GM19467 (cell line): ENCODE results near the gene KRT3.
"Not testable (repeated sequence)": the region's sequence is repeated elsewhere in the genome, so short reads cannot be mapped to it uniquely, and the experiment has no call there.

Source experiments
- ATAC-seq: cut with Tn5 transposase; IDR thresholded peaks from one replicate; pipeline ENCODE4 v1.9.1; 2021; ENCODE audit warnings: mild to moderate bottlenecking, moderate library complexity; ENCODE audit not compliant: unreplicated experiment

The KRT3 gene

DNA sequence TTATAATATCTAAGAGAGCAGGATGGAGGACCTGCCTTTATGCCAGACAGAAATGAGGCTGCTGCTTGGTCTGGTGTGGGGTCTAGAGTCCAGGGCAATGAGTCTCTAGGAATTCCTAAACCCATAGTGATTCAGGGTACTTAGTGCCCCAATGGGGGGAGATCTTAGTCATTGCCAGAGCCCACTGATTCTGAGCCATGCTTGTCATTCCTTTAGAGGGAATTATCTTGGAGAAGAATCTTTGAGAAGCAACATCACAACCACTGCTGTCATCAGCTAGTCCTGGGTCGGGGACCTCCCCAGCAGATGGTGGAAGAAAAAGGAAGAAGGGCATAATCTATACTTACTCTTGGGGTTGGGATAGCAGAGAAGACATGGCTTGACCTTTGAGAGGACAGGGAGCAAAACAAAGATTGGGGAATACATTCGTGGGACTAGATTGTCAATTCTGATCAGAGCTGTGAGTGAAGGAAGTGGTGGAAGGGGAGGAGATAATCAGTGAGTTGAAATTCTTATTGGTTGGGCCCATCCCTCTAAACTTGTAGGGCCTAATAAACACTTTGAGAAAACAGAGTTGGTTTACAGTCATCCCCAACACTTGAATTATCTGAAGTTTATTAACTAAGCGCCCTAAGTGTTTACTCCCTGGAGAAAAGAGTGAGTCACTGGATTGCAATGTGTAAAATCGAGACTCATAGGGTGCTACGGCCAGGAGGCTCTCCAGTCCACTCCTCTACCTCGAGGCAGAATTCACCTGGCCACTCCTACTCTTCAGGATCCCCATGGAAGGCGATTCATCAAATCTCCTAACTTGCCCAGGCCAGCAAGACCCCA lies 3.0 kb upstream of the KRT3 start:
- no peak for ATAC-seq

DNA sequence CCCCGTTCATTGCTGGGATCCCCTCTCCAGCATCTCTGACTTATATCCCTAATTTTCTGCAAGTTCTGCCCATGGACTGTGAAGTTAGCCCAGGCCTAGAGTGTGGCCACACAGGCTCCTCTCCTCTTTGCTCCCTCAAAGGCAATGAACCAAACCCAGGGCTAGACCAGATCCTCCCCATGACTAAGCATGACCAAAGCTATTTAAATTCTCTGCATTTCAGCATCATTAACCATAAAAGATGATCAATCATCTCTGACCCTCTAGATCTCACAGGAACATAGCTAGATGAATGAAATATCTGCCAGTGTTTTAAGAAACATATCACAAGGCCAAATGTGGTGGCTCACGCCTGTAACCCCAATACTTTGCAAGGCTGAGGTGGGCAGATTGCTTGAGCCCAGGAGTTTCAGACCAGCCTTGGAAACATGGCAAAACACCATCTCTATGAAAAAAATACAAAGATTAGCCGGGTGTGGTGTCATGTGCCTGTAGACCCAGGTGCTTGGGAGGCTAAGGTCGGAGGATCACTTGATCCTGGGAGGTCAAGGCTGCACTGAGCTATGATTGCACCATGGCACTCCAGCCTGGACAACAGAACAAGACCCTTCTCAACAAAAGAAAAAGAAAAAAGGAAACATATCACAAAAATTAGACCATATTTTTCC lies 2.2 kb upstream of the KRT3 start:
- ATAC-seq = no peak

DNA sequence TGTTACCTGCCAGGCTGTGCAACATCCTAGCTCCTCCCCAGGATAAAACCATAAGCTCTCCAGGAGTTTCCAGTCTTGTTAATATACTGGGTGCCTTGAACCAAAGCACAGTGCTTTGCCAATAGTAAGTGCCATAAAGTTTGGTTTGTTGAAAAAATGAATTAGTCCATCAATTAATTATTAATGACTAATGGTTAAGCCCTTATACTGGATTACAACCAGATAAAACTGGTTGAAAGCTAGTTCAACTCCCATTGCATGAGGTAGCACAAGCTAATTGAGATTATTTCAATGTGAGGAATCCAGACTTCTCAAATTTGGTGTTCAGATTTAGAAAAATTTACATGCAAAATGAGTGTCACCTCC lies 1.6 kb upstream of the KRT3 start:
- ATAC-seq = no peak

DNA sequence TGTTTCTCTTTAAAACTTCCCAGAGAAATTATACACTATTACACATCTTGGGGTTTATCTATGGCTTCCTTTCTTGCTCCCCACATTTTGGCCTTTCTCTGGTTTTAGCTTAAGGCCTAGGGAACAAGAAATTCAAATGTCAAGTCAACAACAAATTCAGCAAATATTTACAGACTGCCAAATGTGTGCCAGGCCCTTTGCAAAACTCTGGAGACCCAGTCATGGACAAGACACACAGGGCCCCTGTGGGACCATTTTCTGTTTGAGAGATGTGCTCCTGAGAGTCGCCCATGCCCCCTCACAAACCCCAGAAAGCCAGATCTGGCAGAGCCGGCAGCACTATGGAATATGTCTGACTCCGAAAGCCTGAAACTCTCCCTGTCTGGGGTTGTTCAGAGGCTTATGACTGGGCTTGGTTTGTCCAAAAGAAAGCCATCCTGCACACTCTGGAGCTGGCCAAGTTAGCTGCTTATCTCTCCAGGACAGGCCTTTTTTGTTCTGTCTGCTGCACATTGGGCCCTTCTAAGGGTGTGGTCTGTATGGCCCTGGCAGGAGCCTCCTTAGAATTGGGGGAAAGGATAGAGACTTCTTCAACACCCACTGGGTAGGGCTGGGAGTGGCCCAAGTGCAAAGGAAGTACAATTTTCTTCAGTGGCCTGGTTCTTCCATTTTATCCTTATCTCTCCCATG lies 1.1 kb upstream of the KRT3 start:
- no peak for ATAC-seq

DNA sequence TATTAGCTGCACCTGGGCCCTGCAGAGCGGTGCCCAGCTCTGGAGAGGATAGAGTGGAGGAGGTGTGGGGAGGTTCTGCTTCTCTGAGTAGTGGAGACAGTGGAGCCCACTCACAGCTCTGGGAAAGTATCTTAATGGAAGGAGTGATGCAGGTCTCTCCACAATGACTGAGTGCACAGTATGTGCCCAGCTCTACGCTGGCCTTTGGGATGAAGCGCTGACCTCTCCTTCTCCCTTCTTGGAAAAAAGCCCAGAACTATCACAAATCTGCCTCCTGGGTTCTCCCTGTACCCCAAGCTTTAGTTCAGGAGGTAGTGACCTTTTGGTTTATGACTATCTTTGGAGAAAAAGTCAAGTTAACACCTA lies 495 bp upstream of the KRT3 start:
- no peak for ATAC-seq

DNA sequence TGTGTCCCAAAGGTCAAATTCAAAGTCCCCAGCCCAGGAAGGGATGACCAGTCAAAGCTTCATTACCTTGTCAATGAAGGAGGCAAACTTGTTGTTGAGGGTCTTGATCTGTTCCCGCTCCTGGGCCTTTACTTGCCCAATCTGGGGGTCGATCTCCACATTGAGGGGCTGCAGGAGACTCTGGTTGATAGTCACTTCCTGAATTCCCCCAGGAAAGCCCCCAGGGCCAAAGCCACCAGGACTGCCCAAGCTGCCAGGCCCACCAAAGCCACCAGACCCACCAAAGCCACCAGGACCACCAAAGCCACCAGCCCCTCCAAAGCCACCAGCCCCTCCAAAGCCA lies 614 bp downstream of the KRT3 start:
- ATAC-seq = not testable (repeated sequence)

DNA sequence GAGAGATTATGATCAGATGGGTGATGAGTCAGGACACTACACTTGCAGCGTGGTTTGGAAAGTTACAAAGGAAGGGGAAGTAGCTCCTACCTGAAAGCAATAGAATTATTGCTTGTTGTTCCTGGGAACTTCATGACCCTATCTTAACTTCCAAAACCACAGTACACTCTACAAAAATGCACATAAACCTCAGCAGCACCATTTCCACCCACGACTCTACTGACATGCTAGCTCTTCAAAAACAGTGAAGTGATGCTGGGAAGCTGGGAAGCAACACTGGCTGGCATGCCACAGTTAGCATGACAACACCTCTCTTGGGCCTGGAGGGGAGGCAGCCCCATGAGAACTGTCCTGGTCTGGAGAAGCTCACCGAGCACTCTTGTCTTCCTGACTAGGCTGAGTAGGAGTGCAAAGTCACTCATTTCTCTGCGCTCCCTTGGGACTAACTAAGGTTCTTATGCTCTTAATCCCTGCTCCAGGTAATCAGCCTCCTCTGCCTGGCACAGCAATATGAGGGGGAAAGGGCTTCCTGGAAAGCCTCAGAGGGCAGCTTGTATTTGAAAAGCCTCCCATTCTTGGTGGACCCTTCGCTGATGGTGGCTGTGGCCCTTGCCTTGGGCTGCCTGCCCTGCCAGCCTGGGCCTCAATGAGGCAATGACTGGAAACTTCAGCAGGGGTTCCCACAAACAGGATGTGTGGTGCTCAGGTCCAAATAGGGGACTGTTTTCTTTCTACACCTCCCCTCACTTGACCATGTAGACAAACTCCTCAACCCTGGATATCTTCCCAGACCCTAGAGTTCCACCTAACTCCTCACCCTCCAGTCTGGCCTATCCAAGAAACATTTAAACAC lies 1.2 kb downstream of the KRT3 start:
- ATAC-seq = no peak

DNA sequence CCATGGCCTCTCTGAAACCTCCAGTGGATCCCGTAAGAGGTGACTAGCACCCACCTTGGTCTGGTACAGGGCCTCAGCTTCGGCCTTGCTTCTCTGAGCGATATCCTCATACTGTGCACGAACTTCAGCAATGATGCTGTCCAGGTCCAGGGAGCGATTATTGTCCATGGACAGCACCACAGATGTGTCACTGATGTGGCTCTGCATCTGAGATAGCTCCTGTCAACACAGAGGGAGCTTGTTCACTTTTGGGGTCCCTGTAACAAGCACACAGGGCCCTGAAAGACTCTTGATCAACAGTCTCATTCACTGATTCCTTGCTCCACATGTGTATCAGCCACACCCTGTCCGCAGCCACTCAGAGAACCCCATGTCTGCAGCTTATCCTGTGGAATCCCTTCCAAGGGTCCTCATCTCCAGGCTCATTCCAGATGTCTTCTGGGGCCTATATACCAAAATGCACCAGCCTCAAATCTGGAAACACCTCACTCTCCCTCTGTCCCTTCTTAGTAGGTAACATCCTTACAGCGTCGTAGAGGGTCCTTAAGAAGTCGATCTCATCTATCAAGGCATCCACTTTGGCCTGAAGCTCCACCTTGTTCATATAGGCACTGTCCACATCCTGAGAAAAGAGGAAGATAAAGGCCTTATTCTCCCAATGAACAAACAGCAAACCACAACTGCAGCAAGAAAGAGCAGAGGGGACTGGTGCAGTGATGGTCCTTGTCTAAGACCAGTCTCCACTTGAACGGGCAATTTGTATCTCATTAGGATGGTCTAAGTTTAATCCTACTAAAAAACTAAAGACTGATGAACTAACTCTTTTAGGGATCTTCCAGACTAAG lies 3.5 kb downstream of the KRT3 start:
- no peak for ATAC-seq

DNA sequence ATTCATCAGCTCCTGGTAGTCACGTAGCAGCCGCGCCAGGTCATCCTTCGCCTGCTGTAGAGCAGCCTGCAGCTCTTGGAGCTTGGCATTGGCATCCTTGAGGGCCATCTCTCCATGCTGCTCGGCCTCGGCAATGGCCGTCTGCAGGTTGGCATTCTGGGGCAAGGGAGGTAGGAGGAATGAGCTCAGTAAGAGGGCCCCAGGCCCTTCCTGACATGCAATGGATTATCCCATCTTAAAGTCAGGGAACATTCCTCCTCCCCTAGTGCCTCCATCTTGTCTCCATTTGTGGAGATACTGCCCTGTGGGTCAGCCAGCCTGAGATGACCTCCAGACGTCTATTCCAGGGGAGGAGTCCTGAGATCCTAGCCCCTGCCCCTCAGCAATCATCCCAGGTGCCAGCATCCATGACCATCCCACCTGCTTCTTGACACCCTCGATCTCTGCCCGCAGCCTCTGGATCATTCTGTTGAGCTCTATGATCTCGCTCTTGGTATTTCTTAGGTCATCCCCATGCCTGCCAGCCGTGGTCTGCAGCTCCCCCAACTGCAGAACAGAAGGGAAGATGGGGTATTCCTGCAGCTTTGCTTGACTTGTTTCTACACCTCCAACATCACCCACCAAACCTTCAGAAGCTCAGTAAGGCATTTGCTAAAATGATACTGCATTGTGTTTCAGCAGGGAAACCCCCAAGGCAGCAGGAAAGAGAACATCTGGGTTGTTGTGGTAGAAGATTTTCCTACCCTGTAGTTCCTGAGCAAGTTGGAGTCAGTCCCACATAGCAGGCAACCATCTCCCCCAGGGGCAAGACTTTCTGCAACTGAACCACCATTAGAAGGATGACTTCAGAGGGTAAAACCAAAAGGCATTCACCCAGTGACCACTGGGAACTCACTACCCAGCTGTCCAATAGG lies 4.4 kb downstream of the KRT3 start:
- no peak for ATAC-seq

DNA sequence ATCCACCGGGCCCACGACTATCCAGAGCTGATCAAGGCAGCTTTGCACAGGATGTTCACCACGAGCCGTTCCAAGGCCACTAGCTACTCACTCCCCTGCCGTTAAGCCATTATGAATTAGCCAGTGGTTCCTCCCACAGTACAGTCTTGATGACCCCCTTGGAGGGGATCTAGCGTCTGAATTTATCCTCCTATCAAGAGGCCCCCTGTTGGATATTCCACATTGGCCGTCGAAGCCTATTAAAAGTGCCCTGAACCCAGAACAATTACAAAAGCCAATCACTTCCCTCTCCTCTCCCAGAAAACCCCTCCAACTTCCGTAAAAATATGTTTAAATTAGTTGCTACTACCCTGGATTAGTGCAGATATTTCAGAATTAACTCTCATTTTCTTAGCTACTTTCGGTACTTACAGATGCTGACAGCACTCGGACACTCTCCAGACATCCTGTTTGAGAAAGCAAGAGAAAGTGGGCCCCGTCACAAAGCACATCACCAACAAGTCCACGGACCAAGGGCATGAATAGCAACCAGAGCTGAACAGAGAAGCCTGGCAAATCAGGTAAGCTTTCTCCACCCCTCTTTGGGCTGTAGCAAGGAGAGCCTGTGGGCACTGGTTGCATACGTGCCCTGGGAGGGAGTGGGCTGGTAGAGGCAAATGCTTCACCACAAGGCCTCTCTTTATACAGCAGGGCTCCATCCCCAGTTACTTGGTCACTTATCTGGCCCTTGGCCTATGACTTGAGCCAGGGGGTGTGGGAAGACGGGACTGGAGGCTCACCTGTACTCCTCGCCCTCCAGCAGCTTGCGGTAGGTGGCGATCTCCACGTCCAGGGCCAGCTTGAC lies 5.3 kb downstream of the KRT3 start:
- no peak for ATAC-seq

DNA sequence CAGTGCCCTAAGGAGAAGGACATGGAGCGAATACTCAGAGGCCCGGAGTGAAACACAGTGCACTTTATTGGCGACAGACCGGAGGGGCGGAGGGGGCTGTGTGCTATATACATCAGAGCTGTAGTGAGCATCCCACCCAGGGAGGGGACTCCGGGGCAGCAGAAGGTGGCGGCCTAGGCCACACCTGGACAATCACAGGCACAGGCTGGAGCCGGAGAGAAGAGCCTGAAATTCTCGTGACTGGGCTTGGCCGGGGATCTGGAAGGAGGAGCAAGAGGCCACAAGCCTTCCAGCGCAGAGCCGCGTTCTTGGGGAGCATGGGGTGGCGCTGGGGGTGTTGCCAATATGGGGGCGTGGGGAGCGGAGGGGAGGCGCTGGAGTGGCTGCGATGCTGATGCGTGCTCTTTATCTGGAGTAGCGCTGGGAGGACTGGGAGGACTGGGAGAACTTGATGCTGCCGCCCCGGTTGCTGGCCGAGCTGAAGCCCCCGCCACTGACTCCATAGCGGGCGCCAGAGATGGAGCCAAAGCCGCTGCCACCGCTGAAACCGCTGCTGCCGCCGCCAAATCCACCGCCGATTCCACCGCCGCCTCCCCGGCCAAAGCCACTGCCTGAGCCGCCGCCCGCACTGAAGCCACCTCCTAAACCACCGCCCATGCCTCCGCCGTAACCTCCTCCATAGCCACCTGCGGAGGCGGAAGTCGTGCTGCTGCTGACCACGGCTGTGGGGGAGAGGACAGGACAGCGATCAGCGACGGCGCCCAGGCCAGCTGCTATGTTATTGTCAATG lies 6.1 kb downstream of the KRT3 start:
- no peak for ATAC-seq

DNA sequence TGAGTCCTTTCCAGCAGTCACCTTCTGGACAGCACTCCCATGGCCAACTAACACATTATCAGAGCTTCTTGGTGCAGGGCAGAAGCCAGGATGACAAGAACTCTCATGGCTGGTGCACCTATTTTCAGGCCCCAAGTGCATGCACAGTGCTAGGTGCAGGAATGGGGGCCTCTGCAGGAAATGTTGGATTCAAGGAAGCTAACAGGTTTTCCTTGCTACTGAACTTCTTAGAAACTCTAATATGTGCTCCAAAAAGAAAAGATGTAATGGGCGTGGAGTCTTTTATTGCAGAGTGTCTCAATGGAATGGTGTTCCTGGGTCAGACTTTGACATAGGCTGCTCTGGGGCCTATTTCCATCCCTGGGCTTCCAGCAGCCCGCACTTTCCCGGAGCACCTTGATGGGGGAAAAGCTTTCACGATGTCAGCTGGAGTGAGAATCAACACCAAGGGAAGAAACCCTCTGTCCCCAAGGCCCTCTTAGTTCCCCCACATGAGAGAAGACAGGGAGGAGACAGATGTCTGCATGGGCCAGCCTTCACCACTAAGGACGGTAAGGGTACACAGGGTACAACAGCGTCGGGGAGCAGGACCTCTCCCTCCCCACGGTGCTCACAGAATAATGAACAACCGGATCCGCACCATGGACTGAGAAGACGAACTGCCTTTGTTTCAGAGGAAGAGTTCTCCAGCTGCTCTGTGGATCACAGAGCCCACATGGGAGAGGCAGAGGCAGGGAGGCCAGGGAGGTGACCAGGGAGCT lies 6.9 kb downstream of the KRT3 start:
- ATAC-seq = no peak

DNA sequence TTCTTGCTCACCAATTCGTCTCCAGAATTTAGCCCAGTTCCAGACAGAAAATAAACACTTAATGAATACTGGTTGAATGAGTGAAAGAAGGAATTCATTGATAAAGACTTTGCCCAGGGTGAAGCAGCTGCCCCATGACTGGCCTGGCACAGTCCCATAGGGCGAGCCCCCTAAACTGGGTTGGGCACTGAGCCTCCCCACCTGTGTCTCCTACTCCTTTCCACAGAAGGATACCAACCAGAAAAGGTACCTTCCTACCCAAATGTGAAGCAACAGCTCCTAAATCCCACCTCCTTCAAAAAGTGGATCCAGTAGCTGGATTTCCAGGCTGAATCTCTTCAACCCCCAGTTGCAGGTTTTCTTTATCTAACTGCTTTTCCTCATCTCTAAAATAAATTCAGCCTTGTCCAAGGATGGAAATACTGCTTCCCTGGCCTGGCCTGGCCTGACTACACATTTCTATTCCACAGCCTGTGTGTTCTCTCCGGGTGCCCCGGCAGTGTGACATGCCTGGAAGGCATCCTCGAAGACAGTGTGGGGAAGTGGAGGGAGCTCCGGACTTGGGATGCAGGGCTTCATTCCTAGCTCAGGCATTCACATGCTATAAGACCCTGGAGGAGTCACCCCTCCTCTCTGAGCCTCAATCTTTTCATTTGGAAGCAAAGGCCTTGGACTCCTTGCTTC lies 7.6 kb downstream of the KRT3 start:
- ATAC-seq = no peak

DNA sequence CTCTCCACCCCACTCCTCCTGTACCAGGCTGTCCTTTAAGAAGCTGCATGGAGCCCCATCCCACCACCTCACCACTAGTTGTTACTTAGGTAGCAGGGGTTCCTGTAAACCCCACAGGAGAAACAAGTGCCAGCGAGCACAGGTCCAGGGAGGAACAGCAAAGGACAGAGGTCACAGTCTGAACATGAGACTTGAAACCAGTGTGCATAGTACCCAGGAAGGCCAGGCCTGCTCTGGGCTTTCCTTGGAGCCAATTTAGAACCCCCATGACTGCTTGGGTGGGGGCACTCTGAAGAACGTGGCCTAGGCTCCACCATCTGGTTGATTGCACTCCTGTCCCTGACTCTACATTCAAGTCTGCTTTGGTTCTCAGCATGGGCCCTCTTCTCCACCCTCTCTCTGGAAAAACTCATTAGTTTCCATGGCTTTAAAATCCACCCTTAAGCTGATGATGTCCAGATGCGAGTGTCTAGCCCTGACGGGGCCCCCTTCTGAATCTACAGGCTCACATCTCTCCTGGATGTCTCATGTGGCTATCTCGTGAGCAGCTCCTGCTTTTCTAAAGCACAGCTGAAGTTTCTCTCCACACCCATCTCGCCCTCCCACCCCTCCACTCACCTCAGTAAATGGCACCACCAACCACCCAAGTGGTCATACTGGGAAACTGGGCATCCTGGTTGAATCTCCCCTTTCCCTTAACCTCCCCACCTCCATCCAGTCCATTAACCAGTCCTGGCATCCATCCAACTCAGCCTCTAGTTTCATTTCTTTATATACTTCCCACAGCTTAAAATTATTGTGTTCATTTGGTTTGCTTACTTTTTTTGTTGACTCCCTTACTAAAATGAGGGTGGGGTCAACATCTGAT lies 8.4 kb downstream of the KRT3 start:
- no peak for ATAC-seq

DNA sequence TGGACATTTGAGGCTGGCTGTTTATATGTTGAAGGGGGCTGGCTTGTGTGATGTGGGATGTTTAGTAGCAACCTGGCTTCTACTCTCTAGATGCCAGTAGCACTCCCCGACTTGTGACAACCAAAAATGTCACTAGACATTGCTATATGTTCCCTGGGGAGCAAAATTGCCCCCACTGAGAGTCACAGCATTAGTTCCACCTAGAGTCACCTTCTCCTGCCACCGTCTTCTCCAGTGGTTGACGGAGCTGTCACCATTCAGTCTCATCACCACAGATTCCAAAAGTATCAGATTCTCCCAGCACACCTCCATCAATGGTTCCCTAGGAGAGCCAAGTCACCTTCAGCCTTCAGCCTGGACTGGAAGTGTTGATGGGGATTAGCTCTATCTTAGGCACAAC lies 11.0 kb downstream of the KRT3 start:
- no peak for ATAC-seq
